Esophagus muscularis mucosa (tissue), 2 donors: ENCODE results near the gene ARID5B.

Source experiments
- EP300 ChIP-seq: sonication (generic); formaldehyde crosslinking; IDR thresholded peaks from one replicate; pipeline ENCODE4 v1.6.1; 2017; ENCODE audit warnings: antibody characterized with exemption
- POLR2A ChIP-seq: fragments of 450-650 bp; IDR thresholded peaks from one replicate; pipeline ENCODE4 v1.6.1; 2017; ENCODE audit warnings: antibody characterized with exemption, moderate library complexity, mild to moderate bottlenecking, low read depth

DNA sequence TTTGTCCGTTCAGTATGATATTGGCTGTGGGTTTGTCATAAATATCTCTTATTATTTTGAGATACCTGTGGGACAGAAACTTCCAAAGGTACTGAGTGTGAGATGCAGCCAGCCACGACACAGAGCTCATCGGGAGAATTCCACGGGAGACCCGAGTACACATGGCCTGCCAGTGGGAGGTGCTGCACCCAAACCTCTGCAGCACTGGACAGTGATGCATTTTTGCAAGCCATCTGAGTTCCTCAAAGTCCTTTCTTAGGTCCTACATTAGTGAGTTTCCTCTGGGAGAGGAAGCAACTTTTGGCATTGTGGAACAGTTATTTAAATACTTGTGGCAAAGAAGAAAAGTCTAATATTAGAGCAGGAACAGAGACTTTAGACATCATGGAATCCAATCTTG is 77.5 kb downstream of the ARID5B start:
- TF ChIP-seq POLR2A (no peak), EP300 (no peak)
